HEK293 (cell line): ENCODE data around the gene NOG.
A peak's percentile ranks its signal among the peaks of the same experiment; 100 is the strongest.

Experiments used
- CTCF ChIA-PET: fragments of 350-600 bp; formaldehyde crosslinking; extraction: SDS; loops from one replicate; lab custom pipeline; 2021; ENCODE audit warnings: antibody characterized with exemption; lab: Yijun Ruan, JAX
- POLR2A ChIA-PET: fragments of 300-600 bp; formaldehyde crosslinking; extraction: SDS; loops from one replicate; lab custom pipeline; 2020; ENCODE audit warnings: antibody characterized with exemption, inconsistent platforms; lab: Yijun Ruan, JAX
- H3K27ac ChIP-seq: fragments of 200-500 bp; sonication (Bioruptor generic); 2 replicates; pipeline ENCODE4 v1.5.1; 2014; ENCODE audit warnings: low read depth, low read length, control low read depth, inconsistent platforms; ENCODE audit errors: extremely low read depth
- H3K36me3 ChIP-seq, 2 experiments: fragments of 200-500 bp in 1 of 2; sonication (Bioruptor generic) in 1 of 2; 1 replicate in 1 of 2; 2 replicates in 1 of 2; pipeline ENCODE4 v1.5.1; 2014 to 2017; ENCODE audit warnings: inconsistent platforms in 2 of 2, low read length in 2 of 2; ENCODE audit not compliant: control insufficient read depth in 2 of 2, insufficient read depth in 1 of 2
- H3K4me1 ChIP-seq: fragments of 200-500 bp; sonication (Bioruptor generic); 2 replicates; pipeline ENCODE4 v1.5.1; 2014; ENCODE audit warnings: mild to moderate bottlenecking, low read length, inconsistent platforms; ENCODE audit not compliant: control insufficient read depth, insufficient read depth
- H3K4me3 ChIP-seq: 2 replicates; pipeline ENCODE4 v1.5.1; 2011; ENCODE audit warnings: low read depth, mild to moderate bottlenecking, control low read depth, low read length, moderate library complexity
- H3K9me3 ChIP-seq: fragments of 200-500 bp; sonication (Bioruptor generic); 2 replicates; pipeline ENCODE4 v1.5.1; 2014; ENCODE audit warnings: low read depth, low read length, inconsistent platforms; ENCODE audit not compliant: control insufficient read depth, insufficient read depth
- EGR2 ChIP-seq: fragments of 450-650 bp; formaldehyde crosslinking; IDR thresholded peaks from 2 replicates; pipeline ENCODE4 v1.5.1; 2016; ENCODE audit warnings: low read depth, missing biosample characterization, missing genetic modification characterization
- GLIS1 ChIP-seq: fragments of 450-650 bp; formaldehyde crosslinking; IDR thresholded peaks from 2 replicates; pipeline ENCODE4 v1.5.1; 2016; ENCODE audit warnings: missing biosample characterization, missing genetic modification characterization
- GLIS2 ChIP-seq: fragments of 450-650 bp; formaldehyde crosslinking; IDR thresholded peaks from 2 replicates; pipeline ENCODE4 v1.5.1; 2016; ENCODE audit warnings: missing biosample characterization, missing genetic modification characterization
- KLF1 ChIP-seq: fragments of 450-650 bp; formaldehyde crosslinking; IDR thresholded peaks from 2 replicates; pipeline ENCODE4 v1.5.1; 2016; ENCODE audit warnings: missing biosample characterization, missing genetic modification characterization
- KLF16 ChIP-seq: fragments of 450-650 bp; formaldehyde crosslinking; IDR thresholded peaks from 2 replicates; pipeline ENCODE4 v1.5.1; 2017; ENCODE audit warnings: missing biosample characterization, missing genetic modification characterization
- MYNN ChIP-seq: fragments of 450-650 bp; formaldehyde crosslinking; IDR thresholded peaks from 2 replicates; pipeline ENCODE4 v1.5.1; 2016; ENCODE audit warnings: missing biosample characterization, missing genetic modification characterization, borderline replicate concordance
- RBAK ChIP-seq: fragments of 450-650 bp; formaldehyde crosslinking; IDR thresholded peaks from 2 replicates; pipeline ENCODE4 v1.5.1; 2016; ENCODE audit warnings: missing biosample characterization, missing genetic modification characterization
- SP2 ChIP-seq: fragments of 450-650 bp; formaldehyde crosslinking; IDR thresholded peaks from 2 replicates; pipeline ENCODE4 v1.5.1; 2016; ENCODE audit warnings: missing biosample characterization, missing genetic modification characterization
- SP3 ChIP-seq: fragments of 450-650 bp; formaldehyde crosslinking; IDR thresholded peaks from 2 replicates; pipeline ENCODE4 v1.5.1; 2016; ENCODE audit warnings: missing biosample characterization, missing genetic modification characterization
- YY1 ChIP-seq: fragments of 450-650 bp; formaldehyde crosslinking; IDR thresholded peaks from 2 replicates; pipeline ENCODE4 v1.5.1; 2018; ENCODE audit warnings: missing biosample characterization, missing genetic modification characterization
- ZBTB1 ChIP-seq: fragments of 450-650 bp; formaldehyde crosslinking; IDR thresholded peaks from 2 replicates; pipeline ENCODE4 v1.5.1; 2016; ENCODE audit warnings: missing biosample characterization, missing genetic modification characterization
- ZBTB7A ChIP-seq: fragments of 450-650 bp; formaldehyde crosslinking; IDR thresholded peaks from 2 replicates; pipeline ENCODE4 v1.5.1; 2016; ENCODE audit warnings: low read depth, missing biosample characterization, missing genetic modification characterization
- ZFHX2 ChIP-seq: fragments of 450-650 bp; formaldehyde crosslinking; conservative IDR thresholded peaks from 2 replicates; pipeline ENCODE4 v1.5.1; 2016; ENCODE audit warnings: missing biosample characterization, missing genetic modification characterization
- ZFP3 ChIP-seq: fragments of 450-650 bp; formaldehyde crosslinking; IDR thresholded peaks from 2 replicates; pipeline ENCODE4 v1.5.1; 2016; ENCODE audit warnings: low read depth, missing biosample characterization, missing genetic modification characterization
- ZNF132 ChIP-seq: fragments of 450-650 bp; formaldehyde crosslinking; IDR thresholded peaks from 2 replicates; pipeline ENCODE4 v1.5.1; 2017; ENCODE audit warnings: missing biosample characterization, missing genetic modification characterization, borderline replicate concordance
- ZNF175 ChIP-seq: fragments of 450-650 bp; formaldehyde crosslinking; IDR thresholded peaks from 2 replicates; pipeline ENCODE4 v1.5.1; 2016; ENCODE audit warnings: missing biosample characterization, missing genetic modification characterization
- ZNF24 ChIP-seq: fragments of 450-650 bp; formaldehyde crosslinking; IDR thresholded peaks from 2 replicates; pipeline ENCODE4 v1.5.1; 2016; ENCODE audit warnings: missing biosample characterization, missing genetic modification characterization
- ZNF335 ChIP-seq: fragments of 450-650 bp; formaldehyde crosslinking; conservative IDR thresholded peaks from 2 replicates; pipeline ENCODE4 v1.5.1; 2016; ENCODE audit warnings: missing biosample characterization, missing genetic modification characterization
- ZNF629 ChIP-seq: fragments of 450-650 bp; formaldehyde crosslinking; IDR thresholded peaks from 2 replicates; pipeline ENCODE4 v1.5.1; 2017; ENCODE audit warnings: missing biosample characterization, missing genetic modification characterization
- ZNF843 ChIP-seq: fragments of 450-650 bp; formaldehyde crosslinking; IDR thresholded peaks from 2 replicates; pipeline ENCODE4 v1.5.1; 2016; ENCODE audit warnings: missing biosample characterization, missing genetic modification characterization
- TF ChIP-seq, protein P1 (sequence below): fragments of 450-650 bp; formaldehyde crosslinking; IDR thresholded peaks from 2 replicates; pipeline ENCODE4 v1.5.1; 2017; ENCODE audit warnings: missing biosample characterization, missing genetic modification characterization
- TF ChIP-seq, protein P2 (sequence below): fragments of 450-650 bp; formaldehyde crosslinking; IDR thresholded peaks from 2 replicates; pipeline ENCODE4 v1.5.1; 2016; ENCODE audit warnings: missing biosample characterization, missing genetic modification characterization
- TF ChIP-seq, protein P3 (sequence below): fragments of 450-650 bp; formaldehyde crosslinking; optimal IDR thresholded peaks from 2 replicates; pipeline ENCODE3; 2016; ENCODE audit warnings: missing biosample characterization, mild to moderate bottlenecking, missing genetic modification characterization

NOG gene

DNA sequence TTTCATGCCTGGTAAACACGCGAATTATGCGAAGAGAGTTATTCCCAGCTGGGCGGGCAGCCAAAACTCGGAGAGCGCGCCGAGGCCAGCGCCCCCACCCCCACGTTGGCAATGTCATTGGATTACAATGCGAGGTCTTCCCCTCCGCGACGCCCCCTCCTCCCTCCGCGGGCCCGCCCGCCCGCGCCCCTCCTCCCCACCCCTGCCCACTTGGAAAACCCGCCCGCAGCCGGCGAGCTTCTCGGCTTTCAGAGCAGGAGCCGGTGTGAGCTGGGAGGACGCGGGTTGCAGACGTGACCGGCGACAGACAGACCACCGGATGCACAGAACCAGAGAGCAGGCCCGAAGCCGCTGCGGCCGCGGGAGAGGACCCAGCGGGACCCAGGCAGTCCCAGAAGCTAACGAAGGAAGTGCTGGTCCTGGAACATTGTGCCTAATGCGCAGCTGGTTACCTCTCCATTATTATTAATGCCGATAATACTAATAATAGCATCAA lies 4.0 kb downstream of the NOG start:
- CTCF ChIA-PET = interaction anchor here (0.5 to 1.8 kb wide), 6 partner anchors 56 to 1021 kb away, joined by 3 to 9 read pairs (median 4); no protein-coding TSS in a partner anchor
- peaks cover 17% of the 10 kb centered on the region for H3K4me1 ChIP-seq
- H3K4me3 ChIP-seq = peak overlapping the region; percentile 39
- H3K36me3 ChIP-seq = no peaks in the 10 kb centered on the region
- POLR2A ChIA-PET = interaction anchor here (0.7 to 1.2 kb wide), 7 partner anchors 14 to 1155 kb away, joined by 3 to 4 read pairs (median 3); partner anchors contain the start of gene TRIM25
- H3K9me3 ChIP-seq = no peaks in the 10 kb centered on the region
- H3K27ac ChIP-seq = peak overlapping the region; percentile 56; the same call in 1 of the 2 replicates
- TF ChIP-seq ZNF132 = no peak
- TF ChIP-seq GLIS2 (tag by site-specific recombination) = peak; percentile 46; the same call in 1 of the 2 replicates
- TF ChIP-seq GLIS1 (tag by site-specific recombination) = peak; percentile 31
- TF ChIP-seq ZNF175 (tag by site-specific recombination) = no peak
- TF ChIP-seq ZNF335 (tag by site-specific recombination) = 0 out of 2 replicates have a peak, but pooled peaks have one; percentile 87
- TF ChIP-seq, protein P1, sequence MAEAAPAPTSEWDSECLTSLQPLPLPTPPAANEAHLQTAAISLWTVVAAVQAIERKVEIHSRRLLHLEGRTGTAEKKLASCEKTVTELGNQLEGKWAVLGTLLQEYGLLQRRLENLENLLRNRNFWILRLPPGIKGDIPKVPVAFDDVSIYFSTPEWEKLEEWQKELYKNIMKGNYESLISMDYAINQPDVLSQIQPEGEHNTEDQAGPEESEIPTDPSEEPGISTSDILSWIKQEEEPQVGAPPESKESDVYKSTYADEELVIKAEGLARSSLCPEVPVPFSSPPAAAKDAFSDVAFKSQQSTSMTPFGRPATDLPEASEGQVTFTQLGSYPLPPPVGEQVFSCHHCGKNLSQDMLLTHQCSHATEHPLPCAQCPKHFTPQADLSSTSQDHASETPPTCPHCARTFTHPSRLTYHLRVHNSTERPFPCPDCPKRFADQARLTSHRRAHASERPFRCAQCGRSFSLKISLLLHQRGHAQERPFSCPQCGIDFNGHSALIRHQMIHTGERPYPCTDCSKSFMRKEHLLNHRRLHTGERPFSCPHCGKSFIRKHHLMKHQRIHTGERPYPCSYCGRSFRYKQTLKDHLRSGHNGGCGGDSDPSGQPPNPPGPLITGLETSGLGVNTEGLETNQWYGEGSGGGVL (tag by site-specific recombination) = peak; percentile 47; the same call in 1 of the 2 replicates
- TF ChIP-seq, protein P2, sequence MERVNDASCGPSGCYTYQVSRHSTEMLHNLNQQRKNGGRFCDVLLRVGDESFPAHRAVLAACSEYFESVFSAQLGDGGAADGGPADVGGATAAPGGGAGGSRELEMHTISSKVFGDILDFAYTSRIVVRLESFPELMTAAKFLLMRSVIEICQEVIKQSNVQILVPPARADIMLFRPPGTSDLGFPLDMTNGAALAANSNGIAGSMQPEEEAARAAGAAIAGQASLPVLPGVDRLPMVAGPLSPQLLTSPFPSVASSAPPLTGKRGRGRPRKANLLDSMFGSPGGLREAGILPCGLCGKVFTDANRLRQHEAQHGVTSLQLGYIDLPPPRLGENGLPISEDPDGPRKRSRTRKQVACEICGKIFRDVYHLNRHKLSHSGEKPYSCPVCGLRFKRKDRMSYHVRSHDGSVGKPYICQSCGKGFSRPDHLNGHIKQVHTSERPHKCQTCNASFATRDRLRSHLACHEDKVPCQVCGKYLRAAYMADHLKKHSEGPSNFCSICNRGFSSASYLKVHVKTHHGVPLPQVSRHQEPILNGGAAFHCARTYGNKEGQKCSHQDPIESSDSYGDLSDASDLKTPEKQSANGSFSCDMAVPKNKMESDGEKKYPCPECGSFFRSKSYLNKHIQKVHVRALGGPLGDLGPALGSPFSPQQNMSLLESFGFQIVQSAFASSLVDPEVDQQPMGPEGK (tag by site-specific recombination) = peak; percentile 44; the same call in 1 of the 2 replicates
- no peak for TF ChIP-seq ZBTB1
- no peak for TF ChIP-seq ZFP3 (tag by site-specific recombination)
- no peak for TF ChIP-seq ZNF843
- TF ChIP-seq EGR2 (tag by site-specific recombination) = 0 out of 2 replicates have a peak, but pooled peaks have one; percentile 41
- TF ChIP-seq RBAK = no peak
- TF ChIP-seq MYNN (tag by site-specific recombination) = no peak
- 0 out of 2 replicates have a peak, but pooled peaks have one; percentile 17 for TF ChIP-seq KLF1
- no peak for TF ChIP-seq YY1 (tag by site-specific recombination)
- no peak for TF ChIP-seq ZNF629
- TF ChIP-seq ZFHX2 (tag by site-specific recombination) = peak; percentile 69
- TF ChIP-seq ZNF24 (tag by site-specific recombination) = no peak
- peak; percentile 55 for TF ChIP-seq SP3 (tag by site-specific recombination)
- TF ChIP-seq ZBTB7A = no peak
- TF ChIP-seq SP2 (tag by site-specific recombination) = peak; percentile 27
- TF ChIP-seq KLF16 (tag by site-specific recombination) = peak; percentile 32; the same call in 1 of the 2 replicates
- TF ChIP-seq, protein P3, sequence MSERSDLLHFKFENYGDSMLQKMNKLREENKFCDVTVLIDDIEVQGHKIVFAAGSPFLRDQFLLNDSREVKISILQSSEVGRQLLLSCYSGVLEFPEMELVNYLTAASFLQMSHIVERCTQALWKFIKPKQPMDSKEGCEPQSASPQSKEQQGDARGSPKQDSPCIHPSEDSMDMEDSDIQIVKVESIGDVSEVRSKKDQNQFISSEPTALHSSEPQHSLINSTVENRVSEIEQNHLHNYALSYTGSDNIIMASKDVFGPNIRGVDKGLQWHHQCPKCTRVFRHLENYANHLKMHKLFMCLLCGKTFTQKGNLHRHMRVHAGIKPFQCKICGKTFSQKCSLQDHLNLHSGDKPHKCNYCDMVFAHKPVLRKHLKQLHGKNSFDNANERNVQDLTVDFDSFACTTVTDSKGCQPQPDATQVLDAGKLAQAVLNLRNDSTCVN (tag by site-specific recombination) = peak; percentile 31
